Hypothalamus (tissue), 51 donors: ENCODE results near the gene RAP1GAP.
"Not testable (repeated sequence)": the region's sequence is repeated elsewhere in the genome, so short reads cannot be mapped to it uniquely, and the experiment has no call there.

ENCODE experiments used
- DNase-seq, 51 donors: peaks; one replicate each; lab custom pipeline; 2025; lab: John Stamatoyannopoulos, UW

Gene RAP1GAP

GRCh38 chr1:21631944-21632887 lies 36.9 kb downstream of the RAP1GAP start:
- DNase-seq, result peak in 3 of 51 donors; percentile 18 to 29 (median 21)

GRCh38 chr1:21631590-21631943 lies 37.6 kb downstream of the RAP1GAP start:
- DNase-seq, result not testable (repeated sequence)

- DNase-seq, result peak in 4 of 51 donors; percentile 15 to 23 (median 16)
These were observed 38.4 kb downstream of the RAP1GAP start for GRCh38 chr1:21630571-21631343.

- DNase-seq, result no peak
These were observed 39.2 kb downstream of the RAP1GAP start for GRCh38 chr1:21629971-21630370.

GRCh38 chr1:21628798-21629393 lies 40.3 kb downstream of the RAP1GAP start:
- no peak for DNase-seq

- DNase-seq, result no peak
These were observed 42.2 kb downstream of the RAP1GAP start for GRCh38 chr1:21626921-21627339.

GRCh38 chr1:21625390-21626190 lies 43.6 kb downstream of the RAP1GAP start:
- no peak for DNase-seq

- peak in 43 of 51 donors; percentile 8 to 78 (median 53) for DNase-seq
These were observed 44.4 kb downstream of the RAP1GAP start for GRCh38 chr1:21624571-21625389.

- DNase-seq, result no peak
These were observed 45.7 kb downstream of the RAP1GAP start for GRCh38 chr1:21623410-21623961.

GRCh38 chr1:21622466-21623315 lies 46.5 kb downstream of the RAP1GAP start:
- DNase-seq, result peak in 4 of 51 donors; percentile 13 to 53 (median 28)

- peak in 1 of 51 donors; percentile 13 for DNase-seq
These were observed 47.3 kb downstream of the RAP1GAP start for GRCh38 chr1:21621761-21622436.

GRCh38 chr1:21621051-21621450 lies 48.1 kb downstream of the RAP1GAP start:
- DNase-seq, result no peak

GRCh38 chr1:21620496-21620895 lies 48.7 kb downstream of the RAP1GAP start:
- DNase-seq, result peak in 39 of 51 donors; percentile 7 to 67 (median 32)

GRCh38 chr1:21620011-21620410 lies 49.1 kb downstream of the RAP1GAP start:
- DNase-seq, result peak in 1 of 51 donors; percentile 15

- DNase-seq, result no peak
These were observed 49.7 kb downstream of the RAP1GAP start for GRCh38 chr1:21619375-21619947.

GRCh38 chr1:21618561-21619374 lies 50.4 kb downstream of the RAP1GAP start:
- peak in 3 of 51 donors; percentile 13 to 23 (median 20) for DNase-seq
